ENCODE measurements around the gene KIF16B.

DNA sequence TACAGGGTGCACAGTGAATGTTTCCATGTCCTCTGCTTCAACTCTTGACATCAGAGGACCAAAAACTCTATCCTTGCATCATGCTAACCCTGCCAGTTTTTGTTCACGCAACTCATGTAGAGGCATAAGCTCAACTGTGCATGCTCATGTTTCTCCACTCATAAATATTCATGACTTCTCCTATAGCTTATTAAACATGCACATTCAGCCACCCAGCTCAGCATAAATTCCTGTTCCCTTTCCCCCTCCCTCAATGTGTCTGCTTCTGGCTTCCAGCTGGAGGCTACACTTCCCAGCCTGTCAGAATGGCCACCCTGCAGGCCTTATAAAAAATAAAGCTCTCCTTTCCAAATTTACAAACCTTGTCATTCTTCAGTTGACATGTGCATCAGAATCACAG, 154.6 kb downstream of the KIF16B start:
- TF ChIP-seq, protein P1, sequence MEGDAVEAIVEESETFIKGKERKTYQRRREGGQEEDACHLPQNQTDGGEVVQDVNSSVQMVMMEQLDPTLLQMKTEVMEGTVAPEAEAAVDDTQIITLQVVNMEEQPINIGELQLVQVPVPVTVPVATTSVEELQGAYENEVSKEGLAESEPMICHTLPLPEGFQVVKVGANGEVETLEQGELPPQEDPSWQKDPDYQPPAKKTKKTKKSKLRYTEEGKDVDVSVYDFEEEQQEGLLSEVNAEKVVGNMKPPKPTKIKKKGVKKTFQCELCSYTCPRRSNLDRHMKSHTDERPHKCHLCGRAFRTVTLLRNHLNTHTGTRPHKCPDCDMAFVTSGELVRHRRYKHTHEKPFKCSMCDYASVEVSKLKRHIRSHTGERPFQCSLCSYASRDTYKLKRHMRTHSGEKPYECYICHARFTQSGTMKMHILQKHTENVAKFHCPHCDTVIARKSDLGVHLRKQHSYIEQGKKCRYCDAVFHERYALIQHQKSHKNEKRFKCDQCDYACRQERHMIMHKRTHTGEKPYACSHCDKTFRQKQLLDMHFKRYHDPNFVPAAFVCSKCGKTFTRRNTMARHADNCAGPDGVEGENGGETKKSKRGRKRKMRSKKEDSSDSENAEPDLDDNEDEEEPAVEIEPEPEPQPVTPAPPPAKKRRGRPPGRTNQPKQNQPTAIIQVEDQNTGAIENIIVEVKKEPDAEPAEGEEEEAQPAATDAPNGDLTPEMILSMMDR (IDR thresholded peaks at IDR 0.05 in 2 of 3, conservative IDR thresholded peaks at IDR 0.05 in 1 of 3; ENCODE audit: borderline replicate concordance in 1 of 3, insufficient read depth in 1 of 3, low read depth in 2 of 3, low read length in 2 of 3): no peak
- TF ChIP-seq EZH2phosphoT487 (IDR thresholded peaks at IDR 0.05; ENCODE audit: borderline replicate concordance) (no peak), POLR2A (IDR thresholded peaks at IDR 0.05; ENCODE audit: borderline replicate concordance, extremely low read depth, insufficient read depth, insufficient read length) (no peak), POLR2AphosphoS5 (IDR thresholded peaks at IDR 0.05; ENCODE audit: low read depth, low read length) (no peak), CBX3 (IDR thresholded peaks at IDR 0.05; ENCODE audit: low read depth) (no peak)
- TF ChIP-seq, protein P2, sequence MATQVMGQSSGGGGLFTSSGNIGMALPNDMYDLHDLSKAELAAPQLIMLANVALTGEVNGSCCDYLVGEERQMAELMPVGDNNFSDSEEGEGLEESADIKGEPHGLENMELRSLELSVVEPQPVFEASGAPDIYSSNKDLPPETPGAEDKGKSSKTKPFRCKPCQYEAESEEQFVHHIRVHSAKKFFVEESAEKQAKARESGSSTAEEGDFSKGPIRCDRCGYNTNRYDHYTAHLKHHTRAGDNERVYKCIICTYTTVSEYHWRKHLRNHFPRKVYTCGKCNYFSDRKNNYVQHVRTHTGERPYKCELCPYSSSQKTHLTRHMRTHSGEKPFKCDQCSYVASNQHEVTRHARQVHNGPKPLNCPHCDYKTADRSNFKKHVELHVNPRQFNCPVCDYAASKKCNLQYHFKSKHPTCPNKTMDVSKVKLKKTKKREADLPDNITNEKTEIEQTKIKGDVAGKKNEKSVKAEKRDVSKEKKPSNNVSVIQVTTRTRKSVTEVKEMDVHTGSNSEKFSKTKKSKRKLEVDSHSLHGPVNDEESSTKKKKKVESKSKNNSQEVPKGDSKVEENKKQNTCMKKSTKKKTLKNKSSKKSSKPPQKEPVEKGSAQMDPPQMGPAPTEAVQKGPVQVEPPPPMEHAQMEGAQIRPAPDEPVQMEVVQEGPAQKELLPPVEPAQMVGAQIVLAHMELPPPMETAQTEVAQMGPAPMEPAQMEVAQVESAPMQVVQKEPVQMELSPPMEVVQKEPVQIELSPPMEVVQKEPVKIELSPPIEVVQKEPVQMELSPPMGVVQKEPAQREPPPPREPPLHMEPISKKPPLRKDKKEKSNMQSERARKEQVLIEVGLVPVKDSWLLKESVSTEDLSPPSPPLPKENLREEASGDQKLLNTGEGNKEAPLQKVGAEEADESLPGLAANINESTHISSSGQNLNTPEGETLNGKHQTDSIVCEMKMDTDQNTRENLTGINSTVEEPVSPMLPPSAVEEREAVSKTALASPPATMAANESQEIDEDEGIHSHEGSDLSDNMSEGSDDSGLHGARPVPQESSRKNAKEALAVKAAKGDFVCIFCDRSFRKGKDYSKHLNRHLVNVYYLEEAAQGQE (IDR thresholded peaks at IDR 0.05; ENCODE audit: low read depth): no peak
- TF ChIP-seq, protein P3, sequence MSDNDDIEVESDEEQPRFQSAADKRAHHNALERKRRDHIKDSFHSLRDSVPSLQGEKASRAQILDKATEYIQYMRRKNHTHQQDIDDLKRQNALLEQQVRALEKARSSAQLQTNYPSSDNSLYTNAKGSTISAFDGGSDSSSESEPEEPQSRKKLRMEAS (IDR thresholded peaks at IDR 0.05): no peak
